Ascending aorta (tissue), 2 donors: ENCODE data around the gene CANT1. TPM values are rescaled to one million over a fixed set of nuclear protein-coding genes. Genes with fewer than 3 reads are reported as not detected.
"Not testable (repeated sequence)": the region's sequence is repeated elsewhere in the genome, so short reads cannot be mapped to it uniquely, and the experiment has no call there.

Experiments used
- DNase-seq, 2 donors: peaks; one replicate each; pipeline ENCODE4 v3.0.0-alpha.2; 2019; ENCODE audit warnings: low spot score in 2 of 2
- H3K27ac ChIP-seq, 2 donors: fragments of 200-600 bp; sonication (generic); one replicate each; pipeline ENCODE4 v1.5.1; 2016 to 2017; ENCODE audit warnings: mild to moderate bottlenecking in 1 of 2
- H3K27me3 ChIP-seq: fragments of 200-600 bp; sonication (generic); one replicate; pipeline ENCODE4 v1.5.1; 2017
- H3K36me3 ChIP-seq, 2 donors: fragments of 200-600 bp; sonication (generic); one replicate each; pipeline ENCODE4 v1.5.1; 2016
- H3K4me1 ChIP-seq, 2 donors: fragments of 200-600 bp; sonication (generic); one replicate each; pipeline ENCODE4 v1.5.1; 2016 to 2017; ENCODE audit warnings: mild to moderate bottlenecking in 1 of 2
- H3K4me3 ChIP-seq, 2 donors: fragments of 200-600 bp; sonication (generic); one replicate each; pipeline ENCODE4 v1.5.1; 2016 to 2017; ENCODE audit warnings: mild to moderate bottlenecking in 1 of 2
- H3K9me3 ChIP-seq, 2 donors: fragments of 200-600 bp; sonication (generic); one replicate each; pipeline ENCODE4 v1.5.1; 2016
- intact Hi-C: fragments of 100-400 bp; cut with DNase I; formaldehyde crosslinking; loops from one replicate; pipeline ENCODE4 v1.15.1; 2023
- total RNA-seq: library from RNA; depleted of rRNA; stranded (reverse); fragments of >200 nt; gene quantifications from one replicate; pipeline ENCODE4 v1.1.0, GENCODE V29; 2016
- TF ChIP-seq, protein P1 (sequence below), 3 experiments: fragments of 200-600 bp in 2 of 3; fragments of 450-650 bp in 1 of 3; sonication (generic) in 2 of 3; IDR thresholded peaks; one replicate each; pipeline ENCODE4 v1.5.1; 2016 to 2019; ENCODE audit warnings: antibody characterized with exemption in 3 of 3, mild to moderate bottlenecking in 1 of 3, moderate library complexity in 1 of 3

Gene CANT1
- total RNA-seq, 1 donor from 2014 or later = 67.2 TPM

DNA sequence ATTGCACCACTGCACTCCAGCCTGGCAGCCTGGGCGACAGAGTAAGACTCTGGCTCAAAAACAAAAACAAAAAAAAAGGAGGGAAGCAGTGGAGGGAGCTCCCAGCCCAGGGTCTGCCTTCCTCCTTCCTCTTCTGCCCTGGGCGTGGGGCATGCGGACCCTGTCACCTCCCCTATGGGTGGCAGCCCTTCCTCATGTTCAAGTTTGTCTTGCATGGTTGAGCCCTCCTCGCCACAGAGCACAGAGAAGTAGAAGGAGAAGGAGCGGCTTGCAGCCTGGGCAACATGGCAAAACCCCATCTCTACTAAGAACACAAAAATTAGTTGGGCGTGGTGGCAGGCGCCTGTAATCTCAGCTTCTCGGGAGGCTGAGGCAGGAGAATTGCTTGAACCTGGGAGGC lies 62.9 kb downstream of the CANT1 start:
- no peak for DNase-seq
- H3K4me3 ChIP-seq = no peak overlapping the region
- H3K9me3 ChIP-seq = peaks cover 7% of the 10 kb centered on the region in 2 donors
- no peaks in the 10 kb centered on the region for H3K4me1 ChIP-seq
- no peak overlapping the region for H3K27ac ChIP-seq
- H3K36me3 ChIP-seq = no peaks in the 10 kb centered on the region
- intact Hi-C loops = no loop called here
- H3K27me3 ChIP-seq = no peaks in the 10 kb centered on the region
- TF ChIP-seq, protein P1, sequence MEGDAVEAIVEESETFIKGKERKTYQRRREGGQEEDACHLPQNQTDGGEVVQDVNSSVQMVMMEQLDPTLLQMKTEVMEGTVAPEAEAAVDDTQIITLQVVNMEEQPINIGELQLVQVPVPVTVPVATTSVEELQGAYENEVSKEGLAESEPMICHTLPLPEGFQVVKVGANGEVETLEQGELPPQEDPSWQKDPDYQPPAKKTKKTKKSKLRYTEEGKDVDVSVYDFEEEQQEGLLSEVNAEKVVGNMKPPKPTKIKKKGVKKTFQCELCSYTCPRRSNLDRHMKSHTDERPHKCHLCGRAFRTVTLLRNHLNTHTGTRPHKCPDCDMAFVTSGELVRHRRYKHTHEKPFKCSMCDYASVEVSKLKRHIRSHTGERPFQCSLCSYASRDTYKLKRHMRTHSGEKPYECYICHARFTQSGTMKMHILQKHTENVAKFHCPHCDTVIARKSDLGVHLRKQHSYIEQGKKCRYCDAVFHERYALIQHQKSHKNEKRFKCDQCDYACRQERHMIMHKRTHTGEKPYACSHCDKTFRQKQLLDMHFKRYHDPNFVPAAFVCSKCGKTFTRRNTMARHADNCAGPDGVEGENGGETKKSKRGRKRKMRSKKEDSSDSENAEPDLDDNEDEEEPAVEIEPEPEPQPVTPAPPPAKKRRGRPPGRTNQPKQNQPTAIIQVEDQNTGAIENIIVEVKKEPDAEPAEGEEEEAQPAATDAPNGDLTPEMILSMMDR (IDR thresholded peaks at IDR 0.05) = no peak

DNA sequence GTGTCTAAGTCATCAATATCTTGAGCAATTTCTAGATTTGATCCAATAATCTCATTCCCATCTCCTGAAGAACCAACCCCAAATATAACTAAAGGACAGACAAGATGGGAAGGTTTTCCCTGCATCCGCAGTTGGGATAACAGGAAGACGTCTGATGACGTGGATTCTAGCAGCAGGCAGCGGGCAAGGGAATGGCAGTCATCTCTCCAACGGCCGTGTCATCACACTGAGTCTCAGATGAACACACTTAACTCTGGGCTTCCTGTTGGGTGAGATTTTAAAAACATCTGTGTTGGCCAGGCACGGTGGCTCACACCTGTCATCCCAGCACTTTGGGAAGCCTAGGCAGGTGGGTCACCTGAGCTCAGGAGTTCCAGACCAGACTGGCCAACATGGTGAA lies 63.4 kb downstream of the CANT1 start:
- no peaks in the 10 kb centered on the region for H3K27me3 ChIP-seq
- no peak for DNase-seq
- intact Hi-C loops = no loop called here
- no peak overlapping the region for H3K27ac ChIP-seq
- TF ChIP-seq, protein P1 (IDR thresholded peaks at IDR 0.05) = no peak
- no peaks in the 10 kb centered on the region for H3K36me3 ChIP-seq
- no peak overlapping the region for H3K4me3 ChIP-seq
- no peaks in the 10 kb centered on the region for H3K4me1 ChIP-seq
- peaks cover 7% of the 10 kb centered on the region in 2 donors for H3K9me3 ChIP-seq

DNA sequence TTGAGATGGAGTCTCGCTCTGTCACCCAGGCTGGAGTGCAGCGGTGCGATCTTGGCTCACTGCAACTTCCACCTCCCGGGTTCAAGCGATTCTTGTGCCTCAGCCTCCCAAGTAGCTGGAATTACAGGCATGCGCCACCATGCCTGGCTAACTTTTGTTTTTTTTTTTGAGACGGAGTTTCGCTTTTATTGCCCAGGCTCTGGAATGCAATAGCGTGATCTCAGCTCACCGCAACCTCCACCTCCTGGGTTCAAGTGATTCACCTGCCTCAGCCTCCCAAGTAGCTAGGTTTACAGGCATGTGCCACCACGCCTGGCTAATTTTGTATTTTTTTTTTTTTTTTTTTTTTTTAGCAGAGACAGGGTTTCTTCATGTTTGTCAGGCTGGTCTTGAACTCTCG lies 64.1 kb downstream of the CANT1 start:
- intact Hi-C loops, H3K9me3 ChIP-seq, H3K27ac ChIP-seq, H3K27me3 ChIP-seq, DNase-seq, H3K4me1 ChIP-seq, H3K36me3 ChIP-seq, H3K4me3 ChIP-seq: not testable (repeated sequence)

DNA sequence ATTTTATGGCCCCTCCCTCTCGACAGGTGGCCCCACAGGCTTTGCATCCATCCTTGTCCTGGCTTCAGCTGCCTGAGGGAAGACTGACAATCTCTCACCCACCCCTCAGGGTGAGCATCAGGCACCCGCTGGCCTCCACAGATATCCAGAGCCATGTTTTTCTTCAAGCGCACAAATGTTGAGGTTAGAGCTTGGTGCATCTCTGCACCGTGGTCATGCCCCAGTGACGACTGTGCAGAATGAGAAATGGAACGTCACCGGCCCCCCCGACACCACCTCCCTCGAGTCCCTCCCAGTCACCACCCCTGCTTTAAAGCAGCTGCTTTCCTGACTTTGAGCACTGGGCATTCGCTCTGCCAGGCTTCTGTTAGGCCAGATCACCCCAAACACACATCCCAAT lies 64.6 kb downstream of the CANT1 start:
- H3K4me3 ChIP-seq = no peak overlapping the region
- H3K36me3 ChIP-seq = no peaks in the 10 kb centered on the region
- H3K27me3 ChIP-seq = no peaks in the 10 kb centered on the region
- intact Hi-C loops = no loop called here
- no peak for DNase-seq
- no peaks in the 10 kb centered on the region for H3K9me3 ChIP-seq
- H3K27ac ChIP-seq = no peak overlapping the region
- TF ChIP-seq, protein P1 (IDR thresholded peaks at IDR 0.05) = no peak
- peaks cover under 1 to 4% of the 10 kb centered on the region in 2 donors for H3K4me1 ChIP-seq

DNA sequence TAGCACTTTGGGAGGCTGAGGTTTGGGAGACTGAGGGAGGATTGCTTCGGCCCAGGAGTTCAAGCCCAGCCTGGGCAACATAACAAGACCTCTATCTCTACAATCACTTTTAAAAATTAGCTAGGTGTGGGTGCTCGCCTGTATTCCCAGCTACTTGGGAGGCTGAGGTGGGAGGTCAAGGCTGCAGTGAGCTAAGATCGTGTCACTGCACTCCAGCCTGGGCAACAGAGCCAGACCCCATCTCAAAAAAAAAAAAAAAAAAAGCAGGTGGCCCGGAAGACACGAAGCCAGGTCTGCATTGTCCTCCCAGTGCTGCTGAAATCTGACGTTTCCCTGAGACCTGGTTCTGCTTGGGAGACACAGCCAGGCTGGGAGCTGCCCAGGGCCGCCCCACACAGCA lies 65.5 kb downstream of the CANT1 start:
- Histone ChIP-seq H3K9me3 (no peaks in the 10 kb centered on the region), H3K4me1 (peaks cover 3 to 10% of the 10 kb centered on the region in 2 donors), H3K27me3 (no peaks in the 10 kb centered on the region), H3K27ac (no peak overlapping the region), H3K36me3 (no peaks in the 10 kb centered on the region), H3K4me3 (no peak overlapping the region)
- intact Hi-C loops = no loop called here
- TF ChIP-seq, protein P1 (IDR thresholded peaks at IDR 0.05) = no peak
- DNase-seq = no peak

Other genes with a start within 250 kb of the CANT1 start
- gene CYTH1, start 227.5 kb downstream of the CANT1 start, total RNA-seq = 46.5 TPM
- 111 TPM for gene USP36, start 168.9 kb downstream of the CANT1 start, total RNA-seq
- gene CEP295NL, start 106.6 kb downstream of the CANT1 start, total RNA-seq = 10.7 TPM
- gene TIMP2, start 84.4 kb downstream of the CANT1 start, total RNA-seq = 278 TPM
- 365 TPM for gene LGALS3BP, start 29.8 kb downstream of the CANT1 start, total RNA-seq
- gene C1QTNF1, start 14.4 kb upstream of the CANT1 start, total RNA-seq = 435 TPM
- gene ENGASE, start 65.1 kb upstream of the CANT1 start, total RNA-seq = 13.2 TPM